Ishikawa (cell line): Measurements from ENCODE around the gene RPL13.

ENCODE experiments used
- EP300 ChIP-seq: IDR thresholded peaks from 2 replicates; pipeline ENCODE4 v1.6.1; 2012; ENCODE audit warnings: borderline replicate concordance
- TF ChIP-seq, protein P1 (sequence below): IDR thresholded peaks from 2 replicates; pipeline ENCODE4 v1.6.1; 2012; ENCODE audit warnings: low read depth, mild to moderate bottlenecking
- TF ChIP-seq, protein P2 (sequence below): IDR thresholded peaks from 2 replicates; pipeline ENCODE4 v1.6.1; 2012

DNA sequence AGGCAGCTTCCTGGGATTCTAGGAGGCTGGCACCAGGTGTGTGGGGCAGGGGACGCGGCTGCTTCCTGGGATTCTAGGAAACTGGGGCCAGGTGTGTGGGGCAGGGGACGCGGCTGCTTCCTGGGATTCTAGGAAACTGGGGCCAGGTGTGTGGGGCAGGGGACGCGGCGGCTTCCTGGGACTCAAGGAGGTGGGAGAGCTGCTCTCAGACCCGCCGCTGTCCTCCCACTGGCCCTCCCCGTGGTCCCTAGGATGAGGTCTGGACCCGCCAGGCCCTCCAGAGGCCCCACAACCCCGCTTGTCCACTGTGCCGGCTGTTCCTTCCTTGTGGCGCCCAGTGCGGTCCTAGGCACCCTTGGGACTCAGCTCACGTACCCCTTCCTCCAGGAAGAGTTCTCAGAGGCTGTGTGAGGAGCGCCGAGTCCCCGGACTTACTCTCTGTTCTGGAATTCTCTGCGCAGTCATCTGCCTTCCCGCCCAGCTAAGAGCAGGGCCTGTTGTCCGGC, 53.5 kb downstream of the RPL13 start:
- TF ChIP-seq, protein P1, sequence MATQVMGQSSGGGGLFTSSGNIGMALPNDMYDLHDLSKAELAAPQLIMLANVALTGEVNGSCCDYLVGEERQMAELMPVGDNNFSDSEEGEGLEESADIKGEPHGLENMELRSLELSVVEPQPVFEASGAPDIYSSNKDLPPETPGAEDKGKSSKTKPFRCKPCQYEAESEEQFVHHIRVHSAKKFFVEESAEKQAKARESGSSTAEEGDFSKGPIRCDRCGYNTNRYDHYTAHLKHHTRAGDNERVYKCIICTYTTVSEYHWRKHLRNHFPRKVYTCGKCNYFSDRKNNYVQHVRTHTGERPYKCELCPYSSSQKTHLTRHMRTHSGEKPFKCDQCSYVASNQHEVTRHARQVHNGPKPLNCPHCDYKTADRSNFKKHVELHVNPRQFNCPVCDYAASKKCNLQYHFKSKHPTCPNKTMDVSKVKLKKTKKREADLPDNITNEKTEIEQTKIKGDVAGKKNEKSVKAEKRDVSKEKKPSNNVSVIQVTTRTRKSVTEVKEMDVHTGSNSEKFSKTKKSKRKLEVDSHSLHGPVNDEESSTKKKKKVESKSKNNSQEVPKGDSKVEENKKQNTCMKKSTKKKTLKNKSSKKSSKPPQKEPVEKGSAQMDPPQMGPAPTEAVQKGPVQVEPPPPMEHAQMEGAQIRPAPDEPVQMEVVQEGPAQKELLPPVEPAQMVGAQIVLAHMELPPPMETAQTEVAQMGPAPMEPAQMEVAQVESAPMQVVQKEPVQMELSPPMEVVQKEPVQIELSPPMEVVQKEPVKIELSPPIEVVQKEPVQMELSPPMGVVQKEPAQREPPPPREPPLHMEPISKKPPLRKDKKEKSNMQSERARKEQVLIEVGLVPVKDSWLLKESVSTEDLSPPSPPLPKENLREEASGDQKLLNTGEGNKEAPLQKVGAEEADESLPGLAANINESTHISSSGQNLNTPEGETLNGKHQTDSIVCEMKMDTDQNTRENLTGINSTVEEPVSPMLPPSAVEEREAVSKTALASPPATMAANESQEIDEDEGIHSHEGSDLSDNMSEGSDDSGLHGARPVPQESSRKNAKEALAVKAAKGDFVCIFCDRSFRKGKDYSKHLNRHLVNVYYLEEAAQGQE = no peak
- TF ChIP-seq, protein P2, sequence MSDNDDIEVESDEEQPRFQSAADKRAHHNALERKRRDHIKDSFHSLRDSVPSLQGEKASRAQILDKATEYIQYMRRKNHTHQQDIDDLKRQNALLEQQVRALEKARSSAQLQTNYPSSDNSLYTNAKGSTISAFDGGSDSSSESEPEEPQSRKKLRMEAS = no peak
- TF ChIP-seq EP300 = no peak
